Left cardiac atrium (tissue), 4 donors: ENCODE results near the gene C20orf173. TPM values are rescaled to one million over a fixed set of nuclear protein-coding genes. Genes with fewer than 3 reads are reported as not detected.
"Not testable (repeated sequence)": the region's sequence is repeated elsewhere in the genome, so short reads cannot be mapped to it uniquely, and the experiment has no call there.

Experiments
- ATAC-seq, 2 donors: fragments of 200-7000 bp; cut with Tn5 transposase; one replicate each; pipeline ENCODE4 v1.9.1; 2020; ENCODE audit warnings: mild to moderate bottlenecking in 2 of 2, moderate library complexity in 2 of 2
- DNase-seq: peaks from one replicate; pipeline ENCODE4 v3.0.0-alpha.2; 2020
- intact Hi-C, 2 donors: fragments of 100-400 bp; cut with DNase I; formaldehyde crosslinking; loops; one replicate each; pipeline versions ENCODE4 v1.14.1 to v1.15.1; 2022 to 2023
- total RNA-seq, 2 donors: library from RNA; stranded (reverse); fragmentation: NEBNext Ultra II Directional; extraction: Animal tissue kit (Norgen Biotek cat#: 25700); gene quantifications; one replicate each; pipeline ENCODE4 v1.2.1, GENCODE V29; 2021
- donor health status: DM: no; HTN: yes; CAD: no.
- donor health status: DM: no; HTN: yes; CAD: no; lungs with severe emphysema.
- donor health status: DM: yes; HTN: yes; CAD: no.
- donor health status: Dilated cardiomyopathy.

The C20orf173 gene
- total RNA-seq, 2 donors from 2014 or later: not detected

DNA sequence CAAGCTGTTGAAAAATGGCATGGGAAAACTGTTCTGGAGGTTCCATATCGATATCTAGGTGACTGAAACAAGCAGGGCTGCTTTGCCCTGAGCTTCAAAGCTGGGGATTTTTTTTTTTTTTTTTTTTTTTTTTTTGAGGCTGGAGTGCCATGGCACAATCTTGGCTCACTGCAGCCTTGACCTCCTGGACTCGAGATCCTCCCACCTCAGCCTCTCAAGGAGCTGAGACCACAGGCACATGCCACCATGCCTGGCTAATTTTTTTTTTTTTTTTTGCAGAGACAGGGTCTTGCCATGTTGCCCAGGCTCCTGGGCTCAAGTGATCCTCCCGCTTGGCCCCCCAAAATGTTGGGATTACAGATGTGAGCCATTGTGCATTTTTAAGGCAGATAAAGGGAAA, 23.5 kb upstream of the C20orf173 start:
- ATAC-seq: no peak
- DNase-seq: no peak
- intact Hi-C loops: no loop called here

GRCh38 chr20:35551503-35551902, 22.1 kb upstream of the C20orf173 start:
- intact Hi-C loops: no loop called here
- DNase-seq: no peak
- peak; percentile 19 to 34 for ATAC-seq

GRCh38 chr20:35547329-35547728, 17.9 kb upstream of the C20orf173 start:
- ATAC-seq: no peak
- intact Hi-C loops: no loop called here

GRCh38 chr20:35546127-35546526, 16.7 kb upstream of the C20orf173 start:
- no peak for ATAC-seq
- intact Hi-C loops: no loop called here
- DNase-seq: no peak

More at GRCh38 chr20:35547329-35547728, 17.9 kb upstream of the C20orf173 start:
- DNase-seq: no peak

DNA sequence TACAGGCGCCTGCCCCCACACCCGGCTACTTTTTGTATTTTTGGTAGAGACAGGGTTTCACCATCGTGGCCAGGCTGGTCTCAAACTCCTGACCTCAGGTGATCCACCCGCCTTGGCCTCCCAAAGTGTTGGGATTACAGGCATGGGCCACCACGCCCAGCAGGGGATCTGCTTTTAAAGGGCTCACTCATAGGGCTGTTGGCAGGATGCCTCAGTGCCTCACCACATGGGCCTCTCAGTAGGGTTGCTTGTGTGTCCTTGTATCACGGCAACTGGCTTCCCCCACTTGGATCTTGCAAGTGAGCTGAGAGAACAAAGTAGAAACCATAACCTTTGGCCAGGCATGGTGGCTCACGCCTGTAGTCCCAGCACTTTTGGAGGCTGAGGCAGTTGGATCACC, 15.5 kb upstream of the C20orf173 start:
- intact Hi-C loops: loop anchor here in 1 of 2 donors (5.0 kb wide), 1 partner anchor 72 kb away; the partner anchor contains the start of gene SPAG4
- DNase-seq: not testable (repeated sequence)

DNA sequence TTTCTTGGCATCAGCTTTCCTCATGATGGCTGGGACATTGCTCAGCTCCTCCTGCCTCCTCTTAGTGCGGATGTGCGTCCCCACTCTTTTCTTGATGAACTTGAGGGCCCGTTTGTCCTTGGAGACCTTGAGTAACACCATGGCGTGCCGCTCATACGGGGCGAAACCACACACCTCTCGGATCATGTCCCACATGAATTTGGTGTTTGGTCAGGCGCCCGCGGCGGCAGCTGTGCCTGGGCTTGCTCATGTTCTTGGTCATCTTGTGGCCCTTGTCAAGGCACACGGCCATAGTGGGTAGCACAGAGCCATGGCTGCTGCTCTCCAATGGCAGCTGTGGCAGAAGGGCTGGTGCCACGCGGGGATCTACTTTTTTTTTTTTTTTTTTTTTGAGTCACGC, 15.0 kb upstream of the C20orf173 start:
- DNase-seq: no peak
- ATAC-seq: no peak
- intact Hi-C loops: loop anchor here in 1 of 2 donors (5.0 kb wide), 1 partner anchor 73 kb away; the partner anchor contains the start of gene SPAG4

More for the DNA sequence above, 15.5 kb upstream of the C20orf173 start:
- not testable (repeated sequence) for ATAC-seq

- DNase-seq (no peak), ATAC-seq (no peak)
- intact Hi-C loops: loop anchor here in 1 of 2 donors (5.0 kb wide), 1 partner anchor 74 kb away; the partner anchor contains the start of gene SPAG4
Observed at GRCh38 chr20:35542990-35543389, 13.5 kb upstream of the C20orf173 start.

DNA sequence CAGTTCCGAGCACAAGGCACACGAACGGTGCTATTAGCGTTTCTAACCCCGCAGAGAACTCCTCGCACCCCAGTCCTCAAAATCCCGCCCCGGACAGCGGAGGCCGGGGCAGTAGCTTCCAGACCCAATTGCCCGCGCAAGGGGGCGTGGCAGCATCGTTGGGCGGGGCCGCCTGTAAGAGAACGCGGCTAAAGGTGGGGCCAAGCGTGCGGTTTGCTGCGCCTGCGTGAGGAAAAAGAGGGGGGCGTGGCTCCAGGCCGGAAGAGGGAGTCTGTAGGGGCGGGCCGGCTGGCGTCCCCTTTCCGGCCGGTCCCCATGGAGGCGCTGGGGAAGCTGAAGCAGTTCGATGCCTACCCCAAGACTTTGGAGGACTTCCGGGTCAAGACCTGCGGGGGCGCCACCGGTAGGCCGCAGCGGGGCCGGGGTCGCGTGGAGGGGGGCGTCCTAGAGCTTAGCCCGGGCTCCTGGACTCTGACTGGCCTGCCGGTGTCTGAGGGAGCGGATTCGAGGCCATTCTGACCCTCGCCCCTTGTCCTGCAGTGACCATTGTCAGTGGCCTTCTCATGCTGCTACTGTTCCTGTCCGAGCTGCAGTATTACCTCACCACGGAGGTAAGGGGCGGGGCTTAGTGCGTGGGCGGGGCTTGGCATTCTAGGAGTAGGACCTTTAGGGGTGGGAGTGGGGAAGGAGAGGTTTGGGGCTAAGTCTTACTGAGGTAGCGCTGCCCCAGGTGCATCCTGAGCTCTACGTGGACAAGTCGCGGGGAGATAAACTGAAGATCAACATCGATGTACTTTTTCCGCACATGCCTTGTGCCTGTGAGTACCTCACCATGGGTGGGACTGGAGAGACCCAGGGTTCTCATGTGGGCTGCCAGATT, 12.6 kb upstream of the C20orf173 start, which contains the start of gene ERGIC3:
Gene ERGIC3 (plus strand): TSS at position 296 of the 880 bp plus-strand sequence. CDS start 20 bp downstream, at position 316.
- peak; percentile 100 for ATAC-seq
- intact Hi-C loops: loop anchor here in 1 of 2 donors (5.0 kb wide), 1 partner anchor 75 kb away; the partner anchor contains the start of gene SPAG4
- DNase-seq: peak; percentile 98

- intact Hi-C loops: loop anchor here in 1 of 2 donors (5.0 kb wide), 1 partner anchor 76 kb away; the partner anchor contains the start of gene SPAG4
- ATAC-seq: no peak
Observed at GRCh38 chr20:35541118-35541782, 11.8 kb upstream of the C20orf173 start.

DNA sequence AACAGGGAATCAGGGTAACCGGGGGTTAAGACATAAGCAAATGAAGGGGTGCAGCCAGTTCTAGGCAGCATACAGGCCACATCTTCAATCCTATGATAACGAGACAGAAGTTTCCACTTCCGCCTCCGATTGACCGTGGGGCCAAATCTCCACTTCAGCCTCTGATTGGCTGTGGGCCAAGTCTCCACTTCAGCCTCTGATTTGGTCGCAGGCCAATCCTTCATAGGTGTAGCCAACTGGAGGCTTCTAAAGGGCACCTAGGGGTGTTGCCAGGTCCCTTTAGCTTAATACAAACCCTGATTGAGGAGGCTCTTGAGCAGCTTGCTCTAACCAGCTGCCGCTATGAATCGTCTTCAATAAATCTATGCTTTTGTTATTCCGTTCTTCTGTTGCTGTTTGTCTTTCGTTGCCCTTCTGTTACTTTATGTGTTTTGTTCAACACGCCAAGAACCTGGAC, 10.3 kb upstream of the C20orf173 start:
- intact Hi-C loops: loop anchor here in 1 of 2 donors (5.0 kb wide), 1 partner anchor 78 kb away; the partner anchor contains the start of gene SPAG4
- ATAC-seq (no peak), DNase-seq (no peak)

More at GRCh38 chr20:35541118-35541782, 11.8 kb upstream of the C20orf173 start:
- DNase-seq: no peak

DNA sequence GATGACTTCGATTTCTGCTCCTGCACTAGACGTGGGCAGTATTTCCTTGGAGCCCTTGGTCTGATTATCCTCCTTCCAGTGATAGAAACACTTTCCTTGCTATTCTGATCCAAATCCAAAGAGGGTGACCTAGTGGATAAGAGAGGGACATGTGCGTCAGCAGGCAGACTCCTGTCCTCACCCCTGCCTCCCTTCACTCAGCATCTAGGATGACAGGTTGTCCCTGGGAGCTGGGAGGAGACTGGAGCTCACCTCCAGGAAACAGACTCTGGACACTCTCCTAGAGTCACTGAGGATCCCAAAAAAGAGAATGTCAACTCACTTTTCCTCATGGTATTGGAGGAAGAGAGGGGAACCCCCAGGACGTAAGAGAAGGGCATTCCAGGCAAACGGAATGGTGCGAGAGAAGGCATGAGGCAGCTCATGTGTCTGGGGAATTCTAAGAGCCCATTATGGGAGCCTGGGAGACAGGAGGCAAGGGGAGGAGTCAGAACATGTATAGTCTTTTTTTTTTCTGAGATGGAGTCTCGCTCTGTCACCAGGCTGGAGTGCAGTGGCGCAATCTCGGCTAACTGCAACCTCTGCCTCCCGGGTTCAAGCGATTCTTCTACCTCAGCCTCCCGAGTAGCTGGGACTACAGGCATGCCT, 2.2 kb downstream of the C20orf173 start:
- ATAC-seq (no peak), DNase-seq (no peak)
- intact Hi-C loops: no loop called here

DNA sequence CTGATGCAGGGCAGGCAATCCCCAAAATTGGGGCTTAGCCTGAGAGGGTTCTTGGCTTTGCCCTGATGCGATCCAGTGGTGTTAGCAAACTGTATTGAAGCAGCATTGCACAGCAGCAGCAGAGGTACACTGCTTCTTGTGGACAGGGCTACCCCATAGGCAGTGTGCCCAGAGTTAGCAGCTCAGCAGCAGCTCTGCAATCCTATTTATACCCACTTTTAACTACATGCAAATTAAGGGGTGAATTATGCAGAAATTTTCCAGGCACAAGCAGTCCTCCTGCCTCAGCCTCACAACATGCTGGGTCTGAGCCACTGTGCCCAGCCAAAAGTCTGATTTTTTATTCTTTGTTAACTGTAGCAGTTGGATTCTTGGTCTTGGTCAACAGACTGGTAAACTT, 3.8 kb downstream of the C20orf173 start:
- intact Hi-C loops: no loop called here
- DNase-seq (no peak), ATAC-seq (no peak)

DNA sequence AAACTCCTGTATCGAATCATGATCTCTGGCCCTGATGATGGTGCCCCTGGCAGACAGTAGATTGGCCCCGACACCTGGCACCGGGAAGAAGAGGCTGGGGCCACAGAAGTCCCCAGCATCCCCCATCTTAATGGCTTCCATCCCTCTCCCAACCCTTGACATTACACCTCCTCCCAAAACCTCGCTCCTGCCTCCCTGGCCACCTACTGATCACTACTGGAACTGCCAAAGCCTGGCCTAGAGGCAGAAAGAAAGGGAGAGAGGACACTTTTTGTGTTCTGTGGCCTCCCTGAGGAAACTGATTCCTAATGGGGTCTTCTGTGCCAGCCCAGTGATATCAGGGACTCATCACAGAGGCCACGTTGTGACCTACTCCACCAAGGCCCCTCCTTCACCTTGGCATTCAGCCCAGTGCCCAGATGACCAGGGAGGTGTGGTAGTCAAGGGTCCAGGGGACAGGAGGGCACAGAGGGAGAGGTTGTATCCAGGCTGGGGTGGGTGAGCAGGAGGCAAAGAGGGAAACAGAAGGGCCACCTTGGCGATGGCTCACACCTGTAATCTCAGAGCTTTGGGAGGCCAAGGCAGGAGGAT, 6.1 kb downstream of the C20orf173 start:
- DNase-seq: no peak
- ATAC-seq: peak; percentile 15 to 45
- intact Hi-C loops: no loop called here

- intact Hi-C loops: no loop called here
- DNase-seq (no peak), ATAC-seq (no peak)
Observed at GRCh38 chr20:35518955-35519354, 10.5 kb downstream of the C20orf173 start.

DNA sequence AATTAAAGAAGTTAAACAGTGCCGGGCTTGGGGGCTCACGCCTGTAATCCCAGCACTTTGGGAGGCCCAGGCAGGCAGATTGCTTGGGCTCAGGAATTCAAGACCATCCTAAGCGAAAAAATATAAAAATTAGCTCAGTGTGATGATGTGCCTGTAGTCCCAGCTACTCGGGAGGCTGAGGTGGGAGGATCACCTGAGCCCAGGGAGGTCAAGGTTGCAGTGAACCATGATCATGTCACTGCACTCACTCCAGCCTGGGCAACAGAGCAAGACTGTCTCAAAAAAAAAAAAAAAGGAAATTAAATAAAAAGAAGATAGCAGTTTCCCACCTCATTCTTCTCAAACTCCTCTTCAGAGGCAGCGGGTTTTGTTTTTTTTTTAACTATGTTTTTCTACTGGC, 11.7 kb downstream of the C20orf173 start:
- ATAC-seq, intact Hi-C loops, DNase-seq: not testable (repeated sequence)

GRCh38 chr20:35517125-35517524, 12.3 kb downstream of the C20orf173 start:
- DNase-seq: no peak
- intact Hi-C loops: no loop called here
- peak; percentile 64 to 87 for ATAC-seq

GRCh38 chr20:35515949-35516645, 13.4 kb downstream of the C20orf173 start:
- ATAC-seq (peak in 1 of 2 donors; percentile 85), DNase-seq (no peak)
- intact Hi-C loops: no loop called here

DNA sequence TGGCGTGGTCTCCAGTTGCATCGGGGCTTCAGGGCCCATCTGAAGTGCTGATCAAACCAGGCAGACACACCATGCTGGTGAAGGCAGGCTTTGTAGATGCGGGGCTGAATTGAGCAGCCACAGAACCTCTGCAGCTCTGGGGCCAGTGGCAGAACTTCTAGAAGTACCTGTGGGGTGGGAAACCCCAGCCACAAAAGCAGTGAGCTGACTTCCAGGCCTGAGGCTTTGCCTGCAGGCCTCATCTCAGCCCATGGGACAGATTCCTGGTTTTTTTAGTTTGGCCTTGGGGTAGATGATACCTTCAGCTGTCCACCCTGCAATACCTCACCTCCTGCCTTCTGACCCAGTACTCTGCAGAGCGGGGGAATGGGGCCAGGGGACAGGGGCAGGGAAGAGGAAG, 14.1 kb downstream of the C20orf173 start:
- ATAC-seq (no peak), DNase-seq (no peak)
- intact Hi-C loops: no loop called here
